NCI-H446 treated with DMSO at 0.1 percent for 48 hours (cell line): Measurements from ENCODE around the gene VAV2.
"Not testable (repeated sequence)": the region's sequence is repeated elsewhere in the genome, so short reads cannot be mapped to it uniquely, and the experiment has no call there.

ENCODE experiments used
- DNase-seq: peaks from one replicate; lab custom pipeline; 2025; lab: John Stamatoyannopoulos, UW

VAV2 gene

DNA sequence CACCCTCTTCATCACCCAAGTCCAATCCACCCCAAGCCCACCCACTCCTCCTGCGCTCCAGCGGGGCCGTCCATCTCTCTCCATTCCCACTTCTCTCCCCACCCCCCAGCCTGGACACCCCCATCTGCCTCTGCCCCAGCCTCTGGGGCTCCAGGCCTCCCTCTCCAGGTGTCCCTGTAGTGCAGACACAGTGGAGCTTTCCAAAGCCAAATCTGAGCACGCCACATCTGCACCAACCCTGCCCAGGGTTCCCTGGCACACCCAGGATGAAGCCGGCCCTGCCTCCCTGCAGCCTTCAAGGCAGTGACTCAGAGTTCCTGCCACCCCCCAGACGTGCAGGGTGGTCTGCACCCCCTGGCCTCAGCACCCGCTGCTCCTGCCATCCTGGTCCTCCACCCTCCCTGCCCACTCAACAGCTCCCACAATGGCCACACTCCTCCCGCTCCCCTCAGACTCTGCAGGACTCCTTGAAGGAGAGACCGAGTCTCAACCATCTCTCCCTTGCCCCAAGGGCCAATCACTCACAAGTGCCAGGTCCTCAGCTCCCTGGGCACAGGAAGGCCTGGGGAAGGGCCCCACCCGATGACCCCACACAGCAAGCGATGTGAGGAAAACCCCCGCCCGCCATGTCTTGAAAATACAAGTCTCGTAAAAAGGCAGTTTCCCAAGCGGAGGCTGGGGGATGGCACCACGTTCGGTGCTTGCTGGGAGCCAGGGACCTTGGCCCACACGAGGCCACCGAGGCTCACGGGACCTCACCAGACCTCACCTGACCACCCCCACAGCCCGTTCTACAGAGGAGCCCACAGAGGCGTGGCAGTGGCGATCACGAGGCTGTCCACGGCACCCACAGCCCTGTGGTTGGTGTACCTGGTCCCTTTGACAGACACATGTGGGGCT, 22.2 kb downstream of the VAV2 start:
- DNase-seq: no peak

DNA sequence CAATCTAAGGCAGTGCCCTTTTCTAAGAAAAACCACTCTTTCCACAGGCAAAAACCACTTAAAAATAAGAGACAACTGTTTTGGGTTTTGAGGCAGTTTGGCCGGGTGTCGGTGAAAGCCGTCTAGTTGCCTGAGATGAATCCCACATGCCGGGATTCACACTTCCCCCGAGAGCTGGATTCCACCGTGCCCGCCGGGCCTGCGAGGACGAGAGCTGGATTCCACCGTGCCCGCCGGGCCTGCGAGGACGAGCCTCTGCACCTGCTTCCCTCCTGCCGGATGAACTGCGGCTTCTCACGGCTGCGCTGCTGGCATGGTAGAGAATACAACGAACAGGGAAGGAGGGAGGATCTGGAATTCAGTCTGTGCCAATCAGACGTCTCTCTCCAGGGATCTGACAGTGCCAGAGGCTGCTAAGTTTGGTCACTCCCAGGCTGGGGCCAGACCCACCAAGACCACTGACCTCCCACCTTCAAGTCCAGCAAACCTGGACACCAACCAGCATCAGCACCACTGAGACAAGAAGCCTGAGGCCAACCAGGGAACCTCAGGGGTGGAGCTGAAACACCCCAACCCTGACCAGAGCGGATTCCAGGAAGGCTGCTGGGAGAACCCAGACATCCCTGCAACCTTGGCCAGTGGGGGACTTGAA, 23.0 kb downstream of the VAV2 start:
- DNase-seq: no peak

DNA sequence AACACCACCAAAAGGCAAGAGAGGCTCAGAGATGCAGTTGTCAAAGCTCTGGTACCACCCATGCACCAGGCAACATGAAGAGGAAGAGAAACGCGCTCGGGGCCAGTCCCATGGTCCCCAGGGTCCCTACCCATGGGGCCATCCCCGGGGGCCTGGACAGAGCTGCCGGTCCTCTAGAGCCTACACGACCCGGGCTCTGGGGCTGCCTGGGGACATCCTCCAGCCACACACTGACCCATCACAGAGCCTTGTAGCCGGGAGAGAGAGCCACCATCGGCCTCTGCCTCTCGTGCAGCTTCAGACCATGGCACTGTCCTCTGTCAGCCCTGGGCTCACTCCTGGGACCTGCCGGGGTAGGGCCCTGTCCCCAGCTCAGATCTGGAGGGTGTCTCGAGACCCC, 23.7 kb downstream of the VAV2 start:
- DNase-seq: no peak

GRCh38 chr9:133967024-133967741, 24.9 kb downstream of the VAV2 start:
- DNase-seq: no peak

- DNase-seq: no peak
Measured at GRCh38 chr9:133964463-133964862, 27.7 kb downstream of the VAV2 start.

GRCh38 chr9:133963166-133963565, 29.0 kb downstream of the VAV2 start:
- DNase-seq: no peak

DNA sequence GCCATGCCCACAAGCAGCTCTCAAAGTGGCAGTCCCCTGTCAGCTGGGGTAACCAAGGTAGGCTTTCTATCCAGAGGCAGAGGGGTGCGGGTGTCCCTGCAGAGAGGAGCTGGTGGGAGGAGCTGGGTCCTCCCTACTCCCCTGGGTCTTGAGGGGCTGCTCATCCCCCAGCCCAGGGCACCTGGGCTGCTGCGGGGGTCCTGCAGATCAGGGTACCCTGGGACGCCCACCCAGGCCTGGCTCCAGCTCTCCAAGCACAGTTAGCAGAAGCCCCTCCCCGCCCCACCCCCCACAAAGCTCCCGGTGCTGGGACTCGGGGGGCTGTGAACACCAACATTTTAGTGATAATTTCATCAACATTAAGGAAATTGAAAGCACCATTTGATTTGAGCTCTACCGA, 29.8 kb downstream of the VAV2 start:
- no peak for DNase-seq

- no peak for DNase-seq
Measured at GRCh38 chr9:133961226-133962165, 30.6 kb downstream of the VAV2 start.

GRCh38 chr9:133960568-133961129, 31.5 kb downstream of the VAV2 start:
- no peak for DNase-seq

- no peak for DNase-seq
Measured at GRCh38 chr9:133959966-133960567, 32.1 kb downstream of the VAV2 start.

DNA sequence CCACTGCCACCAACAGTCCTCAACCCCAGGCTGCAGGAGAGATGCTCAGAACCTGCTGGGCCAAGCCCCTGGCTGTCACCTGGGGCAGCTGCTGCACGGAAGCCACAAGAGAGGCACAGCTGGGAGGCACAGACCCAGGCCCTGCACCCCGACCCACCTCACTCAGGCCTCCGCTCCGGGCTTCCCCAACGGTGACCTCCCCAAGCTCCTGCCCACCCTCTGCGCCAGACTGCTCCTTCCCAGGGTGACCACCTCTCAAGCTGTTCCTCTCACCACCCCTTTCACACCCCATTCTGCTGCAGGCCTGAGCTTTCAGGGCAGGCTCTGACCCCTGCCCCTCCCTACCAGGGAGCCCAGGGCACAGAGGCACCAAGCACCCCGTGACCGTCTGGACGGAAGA, 33.0 kb downstream of the VAV2 start:
- DNase-seq: no peak

DNA sequence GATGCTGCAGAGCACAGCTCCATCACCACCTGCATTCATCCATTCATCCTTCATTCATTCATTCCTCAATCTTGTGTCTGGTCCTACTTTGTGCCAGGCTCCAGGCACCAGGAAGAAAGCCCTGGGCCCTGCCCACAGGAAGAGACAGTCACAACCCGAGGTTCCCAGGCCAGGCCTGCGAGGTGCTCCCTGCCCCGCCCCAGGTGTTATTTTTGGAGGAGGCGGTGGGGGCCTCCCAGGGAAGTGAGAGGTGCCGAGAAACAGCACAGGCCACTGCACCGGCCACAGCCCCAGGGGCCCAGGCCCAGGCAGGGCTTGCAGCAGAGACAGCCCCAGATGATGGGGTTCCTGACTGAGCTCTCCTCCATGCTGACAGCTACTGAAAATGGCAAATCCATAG, 33.4 kb downstream of the VAV2 start:
- DNase-seq: no peak

GRCh38 chr9:133957772-133958171, 34.4 kb downstream of the VAV2 start:
- DNase-seq: not testable (repeated sequence)

- DNase-seq: no peak
Measured at GRCh38 chr9:133957328-133957727, 34.8 kb downstream of the VAV2 start.

DNA sequence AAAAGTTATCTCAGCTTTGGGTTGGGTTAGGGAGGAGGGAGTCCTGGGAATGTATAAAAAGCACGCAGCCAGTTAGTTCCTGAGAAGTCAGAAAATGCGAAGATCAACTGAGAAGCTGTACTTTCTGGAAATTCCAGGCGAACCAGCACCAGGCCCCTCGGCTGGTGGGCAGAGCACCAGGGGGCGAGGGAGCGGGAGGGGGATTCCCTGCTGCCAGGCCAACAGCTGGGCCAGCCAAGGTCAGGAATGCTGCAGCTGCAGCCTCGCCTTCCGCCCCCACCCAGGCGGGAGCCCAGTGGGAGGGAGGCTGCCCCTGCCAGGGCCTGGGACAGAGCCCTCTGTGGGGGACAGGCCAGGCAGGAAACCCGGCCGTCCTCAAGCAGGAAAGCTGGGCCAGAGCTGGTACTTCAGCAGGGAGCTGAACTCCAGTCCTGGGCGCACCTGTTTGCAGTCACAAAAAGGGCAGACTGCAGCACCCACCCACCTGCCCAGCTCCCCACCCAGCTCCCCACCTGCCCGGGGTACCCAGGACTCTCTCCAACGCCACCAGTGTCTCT, 35.5 kb downstream of the VAV2 start:
- no peak for DNase-seq

GRCh38 chr9:133955821-133956411, 36.2 kb downstream of the VAV2 start:
- DNase-seq: no peak

GRCh38 chr9:133954862-133955529, 37.1 kb downstream of the VAV2 start:
- no peak for DNase-seq

DNA sequence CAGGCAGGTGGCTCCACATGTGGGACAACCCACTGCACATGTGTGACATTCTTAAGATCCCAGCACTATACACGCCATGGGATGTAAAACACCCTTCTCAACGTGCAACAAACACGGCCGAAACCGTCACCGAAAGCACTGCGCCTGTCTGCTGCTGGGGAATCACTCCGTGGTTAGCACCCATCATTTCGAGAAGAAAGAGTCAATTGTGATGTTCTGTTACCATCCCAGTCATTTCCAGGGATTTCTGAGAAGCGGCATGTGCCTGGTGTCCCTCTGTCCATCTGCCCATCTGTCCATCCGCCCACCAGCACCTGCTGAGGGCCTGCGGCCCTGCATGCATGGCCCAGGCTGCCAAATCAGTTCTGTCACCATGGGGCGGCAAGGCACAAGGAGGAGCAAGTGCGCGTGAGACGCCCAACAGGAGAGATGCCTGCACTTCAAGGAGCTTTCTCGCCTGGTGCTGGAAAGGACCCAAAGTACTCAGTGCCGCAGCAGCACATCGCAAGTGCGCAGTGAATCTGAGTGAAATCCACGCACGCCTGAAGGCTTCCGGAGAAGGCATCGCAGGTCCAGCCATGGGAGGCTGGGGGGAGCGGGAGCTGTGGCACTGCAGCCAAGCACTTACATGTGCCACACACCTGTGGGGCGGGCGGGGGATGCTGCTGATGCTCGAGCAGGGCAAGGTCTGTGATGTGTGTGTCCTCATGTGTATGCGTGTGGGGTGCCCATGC, 38.0 kb downstream of the VAV2 start:
- no peak for DNase-seq

DNA sequence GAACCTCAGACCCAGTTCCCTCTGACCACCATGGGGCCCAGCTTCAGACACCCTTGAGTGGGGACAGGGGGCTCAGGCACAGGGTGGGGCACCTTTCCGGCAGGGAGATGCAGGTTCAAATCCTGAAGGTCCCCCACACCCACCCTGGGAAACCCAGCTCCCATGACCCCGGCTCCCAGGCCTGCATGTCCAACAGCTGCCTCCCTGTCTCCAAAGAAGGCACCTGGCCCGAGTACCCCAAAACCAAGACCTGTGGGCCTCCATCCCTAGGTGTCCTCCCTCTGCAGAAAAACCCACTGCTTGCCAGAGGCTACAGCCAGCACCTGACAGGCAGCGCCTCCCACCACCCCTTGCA, 38.5 kb downstream of the VAV2 start:
- DNase-seq: no peak
